ENCODE measurements around the gene ADGRA1.

DNA sequence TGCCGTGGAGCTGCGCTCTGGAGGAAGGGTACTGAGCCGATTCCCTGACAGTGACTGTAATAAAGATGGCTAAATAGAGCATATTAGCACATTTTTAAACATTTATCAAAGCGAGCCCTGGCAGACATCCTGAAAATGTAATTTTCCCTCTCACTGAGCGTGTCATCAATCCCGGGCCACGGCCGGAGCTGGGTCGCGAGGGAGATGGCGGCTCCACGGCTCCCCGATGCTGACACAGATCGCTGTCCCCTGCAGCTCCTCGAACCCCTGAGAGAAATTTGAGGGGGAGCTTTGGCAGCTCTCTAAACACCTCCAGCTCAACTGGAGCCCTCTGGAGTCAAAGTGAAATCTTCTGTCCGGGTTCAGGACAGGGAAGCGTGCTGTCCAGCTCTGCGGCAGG is 44.9 kb upstream of the ADGRA1 start:
- TF ChIP-seq EZH2 (IDR thresholded peaks at IDR 0.05; ENCODE audit: insufficient read depth, poor library complexity, severe bottlenecking) (no peak), EZH2phosphoT487 (IDR thresholded peaks at IDR 0.05; ENCODE audit: insufficient read depth, low read depth) (no peak)
